ENCODE data around the gene SPATA22. TPM values are rescaled to one million over a fixed set of nuclear protein-coding genes. Genes with fewer than 3 reads are reported as not detected.

Gene SPATA22
- total and polyA plus RNA-seq, 2 donors (not counting 1 experiment from before 2014, with no cell fraction given), result 0.43 to 0.54 TPM

GRCh38 chr17:3501344-3501743 lies 29.7 kb upstream of the SPATA22 start:
- ChIA-PET POLR2A (no interaction called here), CTCF (no interaction called here)
- Histone ChIP-seq H3K9me3 (ENCODE audit: control extremely low read depth in 1 of 3, control insufficient read depth in 2 of 3, insufficient read depth in 1 of 3, low read length in 2 of 3) (peaks cover 0 to 5% (median 0%) of the 10 kb centered on the region in 3 donors), H3K4me3 (ENCODE audit: control extremely low read depth in 1 of 5, extremely low read depth in 1 of 5, insufficient read depth in 1 of 5, low read depth in 2 of 5, low read length in 4 of 5) (no peak overlapping the region), H3K4me1 (ENCODE audit: control insufficient read depth in 2 of 2, insufficient read depth in 2 of 2, low read length in 2 of 2) (no peaks in the 10 kb centered on the region), H2AFZ (ENCODE audit: insufficient read depth, low read depth, low read length, poor library complexity, severe bottlenecking) (no peak overlapping the region), H3K27ac (ENCODE audit: low read length in 2 of 2) (no peak overlapping the region), H4K20me1 (ENCODE audit: control insufficient read depth, insufficient read depth, low read length, poor library complexity, severe bottlenecking) (no peaks in the 10 kb centered on the region), H3K27me3 (replicated peaks in 1 of 4; ENCODE audit: control extremely low read depth in 1 of 4, control insufficient read depth in 3 of 4, insufficient read depth in 4 of 4, low read length in 3 of 4) (peaks cover 0 to 2% (median 0%) of the 10 kb centered on the region in 4 experiments), H3K9ac (ENCODE audit: low read length) (no peak overlapping the region), H3K4me2 (replicated peaks; ENCODE audit: low read depth, low read length, poor library complexity, severe bottlenecking) (no peak overlapping the region), H3K36me3 (replicated peaks in 1 of 2; ENCODE audit: control extremely low read depth in 1 of 2, control insufficient read depth in 1 of 2, extremely low read depth in 1 of 2, insufficient read depth in 2 of 2, low read length in 1 of 2) (no peaks in the 10 kb centered on the region), H3K79me2 (ENCODE audit: control insufficient read depth, insufficient read depth, low read length) (no peaks in the 10 kb centered on the region)
- intact Hi-C loops (cut with micrococcal nuclease), result no loop called here
- H3K27me3 Mint-ChIP-seq, result peaks cover 13% of the 10 kb centered on the region
- H3K9me3 Mint-ChIP-seq (ENCODE audit: insufficient read depth), result no peaks in the 10 kb centered on the region
- H3K4me3 Mint-ChIP-seq, result no peak overlapping the region
- H3K4me1 Mint-ChIP-seq, result no peaks in the 10 kb centered on the region
- no peak for TF ChIP-seq CTCF (IDR thresholded peaks at IDR 0.05)
- TF ChIP-seq EZH2 (IDR thresholded peaks at IDR 0.05; ENCODE audit: borderline replicate concordance, insufficient read depth, low read depth, low read length, poor library complexity, severe bottlenecking), result no peak
- 100% methylated on average over 5 of the region's 5 CpGs for WGBS (ENCODE audit: insufficient coverage)
- ATAC-seq (ENCODE audit: low read depth), result no peak
- no peak overlapping the region for H3K27ac Mint-ChIP-seq
- no peak for DNase-seq

GRCh38 chr17:3497101-3497500 lies 25.5 kb upstream of the SPATA22 start:
- H3K4me2 ChIP-seq (replicated peaks; ENCODE audit: low read depth, low read length, poor library complexity, severe bottlenecking), result no peak overlapping the region
- H4K20me1 ChIP-seq (ENCODE audit: control insufficient read depth, insufficient read depth, low read length, poor library complexity, severe bottlenecking), result no peaks in the 10 kb centered on the region
- H3K9me3 ChIP-seq (ENCODE audit: control extremely low read depth in 1 of 3, control insufficient read depth in 2 of 3, insufficient read depth in 1 of 3, low read length in 2 of 3), result peaks cover 0 to 5% (median 0%) of the 10 kb centered on the region in 3 donors
- WGBS (ENCODE audit: insufficient coverage), result 86% methylated on average over 4 of the region's 7 CpGs
- H3K79me2 ChIP-seq (ENCODE audit: control insufficient read depth, insufficient read depth, low read length), result no peaks in the 10 kb centered on the region
- intact Hi-C loops (cut with micrococcal nuclease), result no loop called here
- no peaks in the 10 kb centered on the region for H3K9me3 Mint-ChIP-seq (ENCODE audit: insufficient read depth)
- no peak overlapping the region for H2AFZ ChIP-seq (ENCODE audit: insufficient read depth, low read depth, low read length, poor library complexity, severe bottlenecking)
- ChIA-PET CTCF (no interaction called here), POLR2A (no interaction called here)
- H3K4me1 Mint-ChIP-seq, result no peaks in the 10 kb centered on the region
- no peak overlapping the region for H3K4me3 Mint-ChIP-seq
- peaks cover 0 to 4% (median 0%) of the 10 kb centered on the region in 4 experiments for H3K27me3 ChIP-seq (replicated peaks in 1 of 4; ENCODE audit: control extremely low read depth in 1 of 4, control insufficient read depth in 3 of 4, insufficient read depth in 4 of 4, low read length in 3 of 4)
- no peak overlapping the region for H3K27ac Mint-ChIP-seq
- TF ChIP-seq EZH2 (IDR thresholded peaks at IDR 0.05; ENCODE audit: borderline replicate concordance, insufficient read depth, low read depth, low read length, poor library complexity, severe bottlenecking) (no peak), CTCF (IDR thresholded peaks at IDR 0.05) (no peak)
- DNase-seq (no peak), ATAC-seq (ENCODE audit: low read depth) (no peak)
- H3K9ac ChIP-seq (ENCODE audit: low read length), result no peak overlapping the region
- H3K27me3 Mint-ChIP-seq, result peaks cover 28% of the 10 kb centered on the region
- H3K4me3 ChIP-seq (ENCODE audit: control extremely low read depth in 1 of 5, extremely low read depth in 1 of 5, insufficient read depth in 1 of 5, low read depth in 2 of 5, low read length in 4 of 5), result no peak overlapping the region
- no peak overlapping the region for H3K27ac ChIP-seq (ENCODE audit: low read length in 2 of 2)
- no peaks in the 10 kb centered on the region for H3K36me3 ChIP-seq (replicated peaks in 1 of 2; ENCODE audit: control extremely low read depth in 1 of 2, control insufficient read depth in 1 of 2, extremely low read depth in 1 of 2, insufficient read depth in 2 of 2, low read length in 1 of 2)
- no peaks in the 10 kb centered on the region for H3K4me1 ChIP-seq (ENCODE audit: control insufficient read depth in 2 of 2, insufficient read depth in 2 of 2, low read length in 2 of 2)

Measured in B cell (primary cell).